ENCODE data around the gene TPGS1.

- TF ChIP-seq CTCF (IDR thresholded peaks at IDR 0.05; ENCODE audit: borderline replicate concordance, extremely low read depth, low read length, poor library complexity, severe bottlenecking) (no peak), EZH2 (IDR thresholded peaks at IDR 0.05; ENCODE audit: borderline replicate concordance, low read depth, low read length, severe bottlenecking) (no peak)
Measured at GRCh38 chr19:498511-498891, 8.8 kb upstream of the TPGS1 start.

Measured in DND-41 (cell line).